ENCODE data around the gene ABCB9.

DNA sequence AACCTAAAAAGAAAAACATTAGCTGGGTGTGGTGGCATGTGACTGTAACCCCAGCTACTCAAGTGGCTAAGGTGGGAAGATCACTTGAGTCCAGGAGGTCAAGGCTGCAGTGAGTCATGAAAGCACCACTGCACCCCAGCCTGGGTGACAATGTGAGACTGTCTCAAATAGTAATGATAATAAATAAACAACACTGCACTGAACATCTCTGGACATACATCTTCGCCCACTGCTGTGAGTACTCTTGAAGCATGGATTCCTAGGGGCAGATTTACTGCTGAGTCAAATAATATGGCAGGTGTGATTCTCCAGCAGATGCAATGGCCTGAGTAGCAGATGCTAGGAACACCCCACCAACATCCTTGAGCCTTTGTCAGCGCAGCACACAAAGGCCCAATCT, 23.6 kb downstream of the ABCB9 start:
- TF ChIP-seq POLR2AphosphoS5 (IDR thresholded peaks at IDR 0.05) (no peak), POLR2A (IDR thresholded peaks at IDR 0.05) (no peak)
- TF ChIP-seq, protein P1, sequence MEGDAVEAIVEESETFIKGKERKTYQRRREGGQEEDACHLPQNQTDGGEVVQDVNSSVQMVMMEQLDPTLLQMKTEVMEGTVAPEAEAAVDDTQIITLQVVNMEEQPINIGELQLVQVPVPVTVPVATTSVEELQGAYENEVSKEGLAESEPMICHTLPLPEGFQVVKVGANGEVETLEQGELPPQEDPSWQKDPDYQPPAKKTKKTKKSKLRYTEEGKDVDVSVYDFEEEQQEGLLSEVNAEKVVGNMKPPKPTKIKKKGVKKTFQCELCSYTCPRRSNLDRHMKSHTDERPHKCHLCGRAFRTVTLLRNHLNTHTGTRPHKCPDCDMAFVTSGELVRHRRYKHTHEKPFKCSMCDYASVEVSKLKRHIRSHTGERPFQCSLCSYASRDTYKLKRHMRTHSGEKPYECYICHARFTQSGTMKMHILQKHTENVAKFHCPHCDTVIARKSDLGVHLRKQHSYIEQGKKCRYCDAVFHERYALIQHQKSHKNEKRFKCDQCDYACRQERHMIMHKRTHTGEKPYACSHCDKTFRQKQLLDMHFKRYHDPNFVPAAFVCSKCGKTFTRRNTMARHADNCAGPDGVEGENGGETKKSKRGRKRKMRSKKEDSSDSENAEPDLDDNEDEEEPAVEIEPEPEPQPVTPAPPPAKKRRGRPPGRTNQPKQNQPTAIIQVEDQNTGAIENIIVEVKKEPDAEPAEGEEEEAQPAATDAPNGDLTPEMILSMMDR (IDR thresholded peaks at IDR 0.05), result no peak
